Panc1 (cell line): ENCODE results near the gene VPS13A. TPM values are rescaled to one million over a fixed set of nuclear protein-coding genes. Genes with fewer than 3 reads are reported as not detected.

Experiments used
- ATAC-seq: fragments of 200-7000 bp; cut with Tn5 transposase; 2 replicates; pipeline ENCODE4 v1.9.1; 2020; ENCODE audit warnings: mild to moderate bottlenecking, moderate library complexity
- BruUV-seq: library from RNA; stranded (reverse); fragments of 400-500 nt; replicated peaks from 2 replicates; lab custom pipeline; 2021; lab: Mats Ljungman, UMichigan
- CTCF ChIA-PET: fragments of 300-600 bp; sonication (Branson Sonifier 250); formaldehyde crosslinking; loops from one replicate; lab custom pipeline; 2022; ENCODE audit warnings: antibody characterized with exemption; lab: Charles Lee
- POLR2A ChIA-PET: fragments of 300-600 bp; sonication (Branson Sonifier 250); formaldehyde crosslinking; loops from one replicate; lab custom pipeline; 2022; ENCODE audit warnings: antibody characterized with exemption; lab: Charles Lee
- DNase-seq: peaks from one replicate; pipeline ENCODE4 v3.0.0-alpha.2; 2010; ENCODE audit warnings: low read depth, low spot score
- H3K27ac ChIP-seq: 2 replicates; pipeline ENCODE4 v1.5.1; 2011; ENCODE audit warnings: mild to moderate bottlenecking, low read length, inconsistent platforms
- H3K27me3 ChIP-seq: fragments of 200-500 bp; sonication (Bioruptor generic); 2 replicates; pipeline ENCODE4 v1.6.0; 2014; ENCODE audit warnings: low read length, inconsistent platforms; ENCODE audit not compliant: control insufficient read depth, insufficient read depth
- H3K36me3 ChIP-seq: fragments of 200-500 bp; sonication (Bioruptor generic); 2 replicates; pipeline ENCODE4 v1.5.1; 2014; ENCODE audit warnings: inconsistent platforms, mild to moderate bottlenecking, low read length, moderate library complexity; ENCODE audit not compliant: control insufficient read depth, insufficient read depth
- H3K4me1 ChIP-seq: 2 replicates; pipeline ENCODE4 v1.5.1; 2011; ENCODE audit warnings: inconsistent platforms, mild to moderate bottlenecking, low read length, moderate library complexity; ENCODE audit not compliant: control insufficient read depth, insufficient read depth
- H3K4me3 ChIP-seq, 2 experiments: 2 replicates each; pipeline ENCODE4 v1.5.1; 2011 to 2012; ENCODE audit warnings: low read depth in 2 of 2, low read length in 2 of 2, mild to moderate bottlenecking in 2 of 2, inconsistent platforms in 1 of 2, moderate library complexity in 1 of 2
- H3K9me3 ChIP-seq: fragments of 200-500 bp; sonication (Bioruptor generic); 2 replicates; pipeline ENCODE4 v1.5.1; 2014; ENCODE audit warnings: low read depth, mild to moderate bottlenecking, inconsistent platforms, low read length, moderate library complexity; ENCODE audit not compliant: control insufficient read depth, insufficient read depth
- CTCF ChIP-seq: fragments of 450-650 bp; IDR thresholded peaks from 2 replicates; pipeline ENCODE4 v1.5.1; 2017; ENCODE audit warnings: mild to moderate bottlenecking
- POLR2AphosphoS5 ChIP-seq: IDR thresholded peaks from 2 replicates; pipeline ENCODE4 v1.6.1; 2012; ENCODE audit warnings: mild to moderate bottlenecking, low read depth, low read length, moderate library complexity
- REST ChIP-seq, 2 experiments: IDR thresholded peaks; 2 replicates each; pipeline ENCODE4 v1.6.1; 2011 to 2012; ENCODE audit warnings: low read depth in 2 of 2, control low read depth in 1 of 2, low read length in 1 of 2, mild to moderate bottlenecking in 1 of 2, moderate library complexity in 1 of 2; ENCODE audit not compliant: insufficient read depth in 1 of 2
- SIN3A ChIP-seq: IDR thresholded peaks from 2 replicates; pipeline ENCODE4 v1.6.1; 2012; ENCODE audit warnings: low read depth, mild to moderate bottlenecking, low read length, moderate library complexity, borderline replicate concordance; ENCODE audit not compliant: insufficient read depth
- TCF7L2 ChIP-seq: IDR thresholded peaks from 2 replicates; pipeline ENCODE4 v1.6.1; 2011; ENCODE audit warnings: mild to moderate bottlenecking, low read depth, low read length, inconsistent platforms
- in situ Hi-C: cut with HindIII; loops from 2 replicates; pipeline ENCODE4 v1.10.0; 2016; ENCODE audit warnings: low sequenced_read_pairs, low pct_unique_long_range_greater_than_20kb
- intact Hi-C: fragments of 100-400 bp; cut with micrococcal nuclease; formaldehyde crosslinking; loops from one replicate; pipeline ENCODE4 v1.10.0; 2022; ENCODE audit not compliant: unreplicated experiment
- total RNA-seq: library from RNA; stranded (reverse); gene quantifications from one replicate; pipeline ENCODE4 v1.2.1, GENCODE V29; 2021; ENCODE audit not compliant: unreplicated experiment

The VPS13A gene
- total RNA-seq, 1 experiment from 2014 or later: 26.1 TPM

- BruUV-seq: no TSS peak
- no peak overlapping the region for H3K27ac ChIP-seq
- TF ChIP-seq CTCF (peak; percentile 49; the same call in 1 of the 2 replicates), SIN3A (no peak)
- in situ Hi-C loops (no loop called here), intact Hi-C loops (no loop called here)
- ATAC-seq (no peak), DNase-seq (no peak)
- H3K27me3 ChIP-seq: no peaks in the 10 kb centered on the region
- H3K4me1 ChIP-seq: no peaks in the 10 kb centered on the region
- POLR2A ChIA-PET: no interaction called here
- CTCF ChIA-PET: no interaction called here
- H3K4me3 ChIP-seq: no peak overlapping the region
- no peaks in the 10 kb centered on the region for H3K9me3 ChIP-seq
- H3K36me3 ChIP-seq: no peaks in the 10 kb centered on the region; the same call in 1 of the 2 replicates
These were observed 38.5 kb downstream of the VPS13A start for GRCh38 chr9:77215874-77216273.

- ChIA-PET POLR2A (no interaction called here), CTCF (no interaction called here)
- ATAC-seq: no peak
- Histone ChIP-seq H3K27ac (no peak overlapping the region), H3K27me3 (no peaks in the 10 kb centered on the region), H3K4me1 (no peaks in the 10 kb centered on the region), H3K36me3 (no peaks in the 10 kb centered on the region; the same call in 1 of the 2 replicates), H3K4me3 (no peak overlapping the region), H3K9me3 (no peaks in the 10 kb centered on the region)
- TF ChIP-seq TCF7L2: no peak
- no peak for TF ChIP-seq REST (IDR thresholded peaks at IDR 0.05; ENCODE audit: insufficient read depth in 1 of 2, low read depth in 2 of 2, low read length in 1 of 2)
- TF ChIP-seq POLR2AphosphoS5: no peak
- TF ChIP-seq CTCF: no peak
- TF ChIP-seq SIN3A: no peak
- in situ Hi-C loops (no loop called here), intact Hi-C loops (no loop called here)
- no TSS peak for BruUV-seq
- DNase-seq: no peak
These were observed 41.3 kb downstream of the VPS13A start for GRCh38 chr9:77218612-77219011.

GRCh38 chr9:77221431-77221830 lies 44.1 kb downstream of the VPS13A start:
- POLR2A ChIA-PET: no interaction called here
- BruUV-seq: no TSS peak
- in situ Hi-C loops (no loop called here), intact Hi-C loops (no loop called here)
- Histone ChIP-seq H3K4me3 (no peak overlapping the region), H3K27ac (no peak overlapping the region), H3K4me1 (no peaks in the 10 kb centered on the region), H3K36me3 (peaks cover 3% of the 10 kb centered on the region; the same call in 1 of the 2 replicates), H3K27me3 (no peaks in the 10 kb centered on the region), H3K9me3 (no peaks in the 10 kb centered on the region)
- CTCF ChIA-PET: no interaction called here
- no peak for ATAC-seq
- no peak for DNase-seq
- no peak for TF ChIP-seq REST (IDR thresholded peaks at IDR 0.05; ENCODE audit: insufficient read depth in 1 of 2, low read depth in 2 of 2, low read length in 1 of 2)
